22Rv1 (cell line): ENCODE results near the gene ITPRIP.

Source experiments
- H3K27ac ChIP-seq: fragments of 450-650 bp; 2 replicates; pipeline ENCODE4 v1.5.1; 2017
- ZFX ChIP-seq: fragments of 450-650 bp; IDR thresholded peaks from 2 replicates; pipeline ENCODE4 v1.6.1; 2017; ENCODE audit warnings: antibody characterized with exemption, borderline replicate concordance
- TF ChIP-seq, protein P1 (sequence below): fragments of 450-650 bp; IDR thresholded peaks from 2 replicates; pipeline ENCODE4 v1.5.1; 2017; ENCODE audit warnings: mild to moderate bottlenecking

Gene ITPRIP

DNA sequence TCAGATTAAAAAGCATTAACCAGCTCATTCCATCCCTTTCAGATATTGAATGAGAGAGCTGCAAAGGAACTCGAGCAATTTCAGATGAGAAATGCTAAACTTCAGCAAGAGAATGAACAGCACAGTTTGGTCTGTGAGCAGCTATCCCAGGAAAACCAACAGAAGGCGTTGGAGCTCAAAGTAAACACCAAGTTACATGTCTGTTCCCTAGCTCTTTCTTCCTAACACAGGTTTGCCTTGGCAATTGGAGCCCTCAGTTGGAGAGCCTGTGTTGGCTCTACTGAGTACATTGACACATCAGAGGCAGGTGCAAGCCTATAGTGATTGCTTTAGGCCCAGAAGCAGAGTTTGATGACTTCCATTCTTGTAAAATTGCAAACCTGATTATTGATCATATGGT is 30.1 kb upstream of the ITPRIP start:
- H3K27ac ChIP-seq = no peak overlapping the region
- TF ChIP-seq, protein P1, sequence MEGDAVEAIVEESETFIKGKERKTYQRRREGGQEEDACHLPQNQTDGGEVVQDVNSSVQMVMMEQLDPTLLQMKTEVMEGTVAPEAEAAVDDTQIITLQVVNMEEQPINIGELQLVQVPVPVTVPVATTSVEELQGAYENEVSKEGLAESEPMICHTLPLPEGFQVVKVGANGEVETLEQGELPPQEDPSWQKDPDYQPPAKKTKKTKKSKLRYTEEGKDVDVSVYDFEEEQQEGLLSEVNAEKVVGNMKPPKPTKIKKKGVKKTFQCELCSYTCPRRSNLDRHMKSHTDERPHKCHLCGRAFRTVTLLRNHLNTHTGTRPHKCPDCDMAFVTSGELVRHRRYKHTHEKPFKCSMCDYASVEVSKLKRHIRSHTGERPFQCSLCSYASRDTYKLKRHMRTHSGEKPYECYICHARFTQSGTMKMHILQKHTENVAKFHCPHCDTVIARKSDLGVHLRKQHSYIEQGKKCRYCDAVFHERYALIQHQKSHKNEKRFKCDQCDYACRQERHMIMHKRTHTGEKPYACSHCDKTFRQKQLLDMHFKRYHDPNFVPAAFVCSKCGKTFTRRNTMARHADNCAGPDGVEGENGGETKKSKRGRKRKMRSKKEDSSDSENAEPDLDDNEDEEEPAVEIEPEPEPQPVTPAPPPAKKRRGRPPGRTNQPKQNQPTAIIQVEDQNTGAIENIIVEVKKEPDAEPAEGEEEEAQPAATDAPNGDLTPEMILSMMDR = no peak
- TF ChIP-seq ZFX = no peak

DNA sequence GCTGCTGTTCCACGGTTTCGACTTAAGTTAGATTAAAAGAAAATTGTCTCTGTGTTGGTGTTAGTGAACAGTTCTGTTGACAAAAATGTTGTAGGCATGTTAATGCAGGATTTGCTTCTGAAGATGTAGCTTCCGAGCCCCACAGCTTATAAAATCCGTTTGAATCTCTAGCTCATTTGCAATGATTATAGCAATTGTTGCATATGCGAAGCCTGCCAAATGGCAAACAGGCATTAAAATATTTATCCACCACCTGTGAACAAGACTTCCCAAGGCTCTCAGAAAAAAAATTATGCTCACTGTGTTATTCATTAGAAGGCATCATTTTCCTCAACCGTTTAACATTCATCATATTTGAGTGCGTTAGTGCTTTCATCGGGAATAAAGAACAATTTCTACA is 29.6 kb upstream of the ITPRIP start:
- no peak for TF ChIP-seq ZFX
- TF ChIP-seq, protein P1 = no peak
- no peak overlapping the region for H3K27ac ChIP-seq

DNA sequence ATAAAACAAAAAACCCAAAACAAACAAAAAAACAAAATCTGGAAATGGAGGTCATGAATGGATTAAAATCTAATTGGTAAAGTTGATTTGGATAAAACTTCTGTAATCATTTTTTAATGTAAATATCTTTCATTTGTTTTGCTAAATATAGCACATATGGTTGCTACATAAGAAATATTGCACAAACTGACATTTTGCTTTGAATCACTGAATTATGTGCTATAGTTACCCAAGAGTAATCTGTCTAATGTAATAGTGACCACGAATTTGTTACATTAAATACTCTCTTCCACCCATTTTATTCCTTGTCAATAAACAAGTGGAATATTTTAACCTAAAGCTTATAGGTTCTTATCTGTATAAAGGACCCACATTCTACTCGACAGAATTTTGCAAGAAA is 21.5 kb upstream of the ITPRIP start:
- TF ChIP-seq, protein P1 = no peak
- no peak for TF ChIP-seq ZFX
- no peak overlapping the region for H3K27ac ChIP-seq

DNA sequence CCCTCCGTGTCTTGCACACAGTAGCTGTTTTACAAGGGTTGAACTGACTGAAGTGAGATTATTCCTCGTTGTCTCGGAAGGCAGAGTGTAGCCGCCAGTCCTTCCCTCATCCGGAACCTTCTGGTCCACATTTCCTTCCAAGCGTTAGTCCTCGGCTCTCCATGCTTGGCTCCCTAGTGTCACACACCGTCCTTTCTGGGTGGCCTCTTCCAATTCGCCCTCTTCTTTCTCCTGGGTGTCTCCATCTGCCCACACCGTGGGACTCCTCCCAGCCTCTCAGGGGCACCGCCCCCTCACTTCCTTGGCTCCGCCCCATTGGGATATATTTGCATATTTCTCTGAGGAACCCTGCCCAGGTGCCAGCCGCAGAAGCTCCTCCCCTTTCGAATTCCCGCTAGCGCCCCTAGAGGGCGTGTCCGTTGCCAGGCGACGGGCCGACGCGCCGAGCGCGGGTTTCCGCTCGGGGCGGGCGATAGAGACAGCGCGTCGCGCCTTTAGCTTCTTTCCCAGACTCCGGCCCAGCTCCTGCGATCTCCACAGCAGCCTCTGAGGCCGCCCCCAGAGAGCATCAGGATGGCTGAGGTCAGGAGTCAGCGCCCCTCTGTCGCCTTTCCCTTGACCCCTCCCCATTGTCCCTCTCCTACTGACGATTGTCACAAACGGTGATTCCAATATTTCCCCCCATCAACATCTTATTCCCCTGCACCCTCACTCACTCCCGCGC is 15.2 kb upstream of the ITPRIP start, which contains the start of gene CFAP58:
TSS of gene CFAP58 (plus strand) at position 509 of the 724 bp plus-strand sequence. CDS start at position 574, 65 bp downstream.
- no peak for TF ChIP-seq ZFX
- TF ChIP-seq, protein P1 = peak; percentile 81
- no peak within 1 kb of the TSS for H3K27ac ChIP-seq

DNA sequence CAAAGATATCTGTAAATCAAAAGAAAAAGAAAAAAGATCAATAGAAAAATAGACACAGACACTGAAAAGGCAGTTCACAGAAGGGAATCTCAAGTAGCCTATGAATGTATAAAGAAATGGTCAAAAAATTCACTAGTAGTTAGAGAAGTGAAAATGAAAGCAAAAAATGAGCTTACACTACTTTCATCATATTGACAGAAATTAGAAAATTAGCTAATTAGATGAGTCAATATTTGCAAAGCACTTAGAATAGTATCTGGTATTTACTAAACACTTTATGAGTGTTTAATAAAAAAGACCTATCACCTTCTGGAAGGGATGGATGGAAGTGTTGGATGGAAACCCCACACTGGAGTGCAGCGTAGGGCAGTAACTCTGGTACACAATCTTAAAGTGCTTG is 13.7 kb upstream of the ITPRIP start:
- no peak overlapping the region for H3K27ac ChIP-seq
- TF ChIP-seq ZFX = no peak
- TF ChIP-seq, protein P1 = no peak

DNA sequence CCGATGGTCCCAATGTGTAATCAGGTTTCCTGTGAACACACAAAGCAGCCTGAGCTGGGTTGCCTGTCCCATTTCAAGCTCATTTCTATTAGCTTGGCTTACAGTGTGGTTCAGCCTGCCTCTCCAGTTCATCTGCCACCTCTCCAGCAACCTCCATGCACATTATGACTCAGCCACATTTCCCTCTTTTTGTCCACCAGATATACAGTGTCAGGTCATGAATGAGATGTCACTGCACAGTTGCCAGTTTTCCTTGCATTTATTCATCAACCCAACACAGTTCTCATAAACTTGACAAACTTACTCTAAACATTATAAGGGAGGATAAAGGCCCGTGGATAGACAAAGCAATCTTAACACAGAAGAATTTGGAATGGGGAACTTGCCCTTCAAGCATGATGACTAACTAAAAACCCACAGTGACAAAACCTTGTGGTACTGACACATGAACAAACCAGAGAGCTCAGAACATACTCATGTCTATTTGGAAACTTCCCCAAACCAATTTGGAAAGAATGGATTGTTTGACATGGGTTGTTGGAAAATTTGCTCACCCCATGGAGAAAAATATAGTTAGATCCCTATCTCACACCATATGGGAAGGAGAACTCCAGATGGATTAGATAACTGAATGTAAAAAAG is 12.9 kb upstream of the ITPRIP start:
- TF ChIP-seq ZFX = no peak
- TF ChIP-seq, protein P1 = no peak
- H3K27ac ChIP-seq = no peak overlapping the region

DNA sequence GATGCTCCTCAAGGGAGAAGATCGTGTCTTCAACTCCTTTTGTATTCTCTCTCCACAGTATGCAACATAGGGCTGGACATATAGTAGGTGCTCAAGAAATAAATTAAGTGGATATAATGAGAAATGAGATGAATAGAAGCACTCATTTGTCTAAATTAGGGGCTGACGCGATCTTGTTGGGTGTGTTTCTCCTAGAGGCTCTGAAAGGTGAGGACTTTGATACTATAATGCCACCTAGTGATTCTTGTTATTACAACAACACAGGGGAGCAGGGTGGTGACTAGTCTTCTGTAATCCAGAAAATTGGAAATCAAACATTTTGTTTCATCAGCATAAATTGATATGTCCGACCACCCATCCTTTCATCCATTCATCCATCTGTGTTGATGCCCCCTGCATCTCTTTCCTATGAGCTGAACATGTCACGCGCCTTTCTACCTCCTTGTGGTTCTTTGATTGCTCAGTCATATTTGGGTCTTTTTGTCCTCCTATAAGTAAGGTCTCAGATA is 11.9 kb upstream of the ITPRIP start:
- H3K27ac ChIP-seq = no peak overlapping the region
- TF ChIP-seq ZFX = no peak
- TF ChIP-seq, protein P1 = peak; percentile 77
